Upper lobe of right lung (tissue), 1 donor: ENCODE measurements around the gene TCF7L1. TPM values are rescaled to one million over a fixed set of nuclear protein-coding genes. Genes with fewer than 3 reads are reported as not detected.

Experiments used
- ATAC-seq: fragments of 200-7000 bp; cut with Tn5 transposase; one replicate; pipeline ENCODE4 v1.9.1; 2020; ENCODE audit warnings: mild to moderate bottlenecking, moderate library complexity
- DNase-seq: peaks from one replicate; pipeline ENCODE4 v3.0.0-alpha.2; 2020
- H3K27ac ChIP-seq: fragments of 200-600 bp; one replicate; pipeline ENCODE4 v1.8.0; 2022
- H3K27me3 ChIP-seq: fragments of 200-600 bp; one replicate; pipeline ENCODE4 v1.8.0; 2022; ENCODE audit warnings: mild to moderate bottlenecking
- H3K36me3 ChIP-seq: fragments of 200-600 bp; one replicate; pipeline ENCODE4 v1.8.0; 2022
- H3K4me1 ChIP-seq: fragments of 200-600 bp; one replicate; pipeline ENCODE4 v1.8.0; 2022
- H3K4me3 ChIP-seq: fragments of 200-600 bp; one replicate; pipeline ENCODE4 v1.8.0; 2022; ENCODE audit warnings: mild to moderate bottlenecking
- H3K9me3 ChIP-seq: fragments of 200-600 bp; one replicate; pipeline ENCODE4 v1.8.0; 2022
- CTCF ChIP-seq: fragments of 200-600 bp; IDR thresholded peaks from one replicate; pipeline ENCODE4 v1.8.0; 2022; ENCODE audit warnings: antibody characterized with exemption
- intact Hi-C: fragments of 100-400 bp; cut with DNase I; formaldehyde crosslinking; loops from one replicate; pipeline ENCODE4 v1.11.0; 2022
- long read RNA-seq: library from polyadenylated mRNA; unstranded; transcript quantifications from one replicate; pipeline ENCODE4 v2.0.0, GENCODE V29; 2021
- total RNA-seq: library from RNA; stranded (reverse); fragmentation: NEBNext Ultra II Directional; extraction: Animal tissue kit (Norgen Biotek cat#: 25700); gene quantifications from one replicate; pipeline ENCODE4 v1.2.1, GENCODE V29; 2021
- donor health status: DM: no; HTN: yes; CAD: no; lungs with severe emphysema.

The TCF7L1 gene
- total RNA-seq, result 21.1 TPM
- long read RNA-seq, transcript TCF7L1-201 (12 exons, 2,968 nt), result major isoform, 9 of 19 reads
- long read RNA-seq, partial matches to known transcripts, result 1 of 19 reads
- long read RNA-seq, other reads (novel, unspliced or antisense), result 9 of 19 reads

GRCh38 chr2:85132834-85133637 is at the start of gene TCF7L1:
TSS of gene TCF7L1 (plus strand) at chr2:85133392. CDS start at chr2:85133685, 293 bp downstream.
- Histone ChIP-seq H3K27ac (peak within 1 kb of the TSS; percentile 72), H3K4me3 (peak within 1 kb of the TSS; percentile 82), H3K4me1 (peaks cover 11% of the 10 kb centered on the region), H3K36me3 (no peaks in the 10 kb centered on the region), H3K27me3 (peaks cover 4% of the 10 kb centered on the region), H3K9me3 (no peaks in the 10 kb centered on the region)
- peak; percentile 85 for TF ChIP-seq CTCF
- intact Hi-C loops, result loop anchor here (5.0 kb wide), 1 partner anchor 154 kb away; no protein-coding TSS in a partner anchor
- peak; percentile 92 for DNase-seq
- ATAC-seq, result peak; percentile 93

- H3K4me3 ChIP-seq, result no peak overlapping the region
- no peak for ATAC-seq
- intact Hi-C loops, result no loop called here
- H3K9me3 ChIP-seq, result no peaks in the 10 kb centered on the region
- H3K27me3 ChIP-seq, result no peaks in the 10 kb centered on the region
- TF ChIP-seq CTCF, result no peak
- H3K27ac ChIP-seq, result no peak overlapping the region
- DNase-seq, result no peak
- H3K4me1 ChIP-seq, result no peaks in the 10 kb centered on the region
- H3K36me3 ChIP-seq, result no peaks in the 10 kb centered on the region
Measured at GRCh38 chr2:85085563-85085962, 47.6 kb upstream of the TCF7L1 start.

- H3K9me3 ChIP-seq, result no peaks in the 10 kb centered on the region
- no peak for DNase-seq
- no peak overlapping the region for H3K27ac ChIP-seq
- no peak for TF ChIP-seq CTCF
- no peaks in the 10 kb centered on the region for H3K4me1 ChIP-seq
- no peak overlapping the region for H3K4me3 ChIP-seq
- ATAC-seq, result no peak
- H3K27me3 ChIP-seq, result no peaks in the 10 kb centered on the region
- intact Hi-C loops, result no loop called here
- H3K36me3 ChIP-seq, result no peaks in the 10 kb centered on the region
Measured at GRCh38 chr2:85087541-85087940, 45.7 kb upstream of the TCF7L1 start.

GRCh38 chr2:85088921-85089320 is 44.3 kb upstream of the TCF7L1 start:
- TF ChIP-seq CTCF, result no peak
- no peaks in the 10 kb centered on the region for H3K4me1 ChIP-seq
- no peak overlapping the region for H3K4me3 ChIP-seq
- no peaks in the 10 kb centered on the region for H3K9me3 ChIP-seq
- intact Hi-C loops, result no loop called here
- no peaks in the 10 kb centered on the region for H3K27me3 ChIP-seq
- ATAC-seq (no peak), DNase-seq (no peak)
- H3K36me3 ChIP-seq, result no peaks in the 10 kb centered on the region
- H3K27ac ChIP-seq, result no peak overlapping the region

- intact Hi-C loops, result no loop called here
- H3K4me3 ChIP-seq, result no peak overlapping the region
- H3K27me3 ChIP-seq, result no peaks in the 10 kb centered on the region
- no peaks in the 10 kb centered on the region for H3K4me1 ChIP-seq
- no peak for DNase-seq
- H3K36me3 ChIP-seq, result no peaks in the 10 kb centered on the region
- no peaks in the 10 kb centered on the region for H3K9me3 ChIP-seq
- TF ChIP-seq CTCF, result no peak
- ATAC-seq, result no peak
- H3K27ac ChIP-seq, result no peak overlapping the region
Measured at GRCh38 chr2:85089585-85089984, 43.6 kb upstream of the TCF7L1 start.
